GM12892 (cell line): ENCODE data around the gene RAET1E.

Source experiments
- POLR2A ChIP-seq: IDR thresholded peaks from 2 replicates; pipeline ENCODE4 v1.6.1; 2011; ENCODE audit warnings: low read depth, low read length, control low read depth
- POLR2AphosphoS5 ChIP-seq: IDR thresholded peaks from 2 replicates; pipeline ENCODE4 v1.6.1; 2011; ENCODE audit warnings: low read depth, low read length, control low read depth

DNA sequence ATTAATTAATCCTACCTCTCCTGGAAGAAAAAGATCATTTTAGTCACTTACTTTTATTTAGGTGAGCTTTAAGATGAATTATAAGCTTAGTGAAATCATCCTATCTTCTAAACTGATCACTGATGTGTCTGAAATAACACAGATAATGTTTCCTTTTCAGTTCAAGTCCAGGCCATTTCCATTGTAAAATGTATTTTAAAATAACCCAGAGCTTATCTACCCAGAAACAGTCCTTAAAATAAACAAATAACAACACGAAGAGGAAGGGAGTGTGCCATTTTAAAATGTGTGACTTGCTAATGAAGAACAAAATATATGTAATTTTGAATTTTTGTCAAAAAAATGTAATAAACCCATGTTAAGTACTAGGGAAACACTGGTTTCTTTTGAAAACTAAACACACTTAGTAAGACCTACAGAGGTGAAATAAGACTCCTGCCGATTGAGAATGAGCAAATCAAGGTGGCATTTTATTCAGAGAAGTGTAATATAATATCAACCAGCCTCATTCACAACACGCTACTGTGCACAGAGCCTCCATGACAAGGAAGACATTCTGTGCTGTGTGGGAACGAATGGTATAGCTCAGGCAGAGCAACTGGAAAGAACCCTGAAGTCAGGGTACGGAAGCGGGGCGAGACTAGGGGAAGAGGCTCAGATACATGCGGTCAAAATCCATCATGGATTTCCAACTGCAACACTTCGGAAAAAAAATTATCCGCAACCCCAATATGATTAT is 41.5 kb downstream of the RAET1E start:
- no peak for TF ChIP-seq POLR2AphosphoS5
- TF ChIP-seq POLR2A, result no peak
